Astrocyte of the cerebellum (primary cell): ENCODE measurements around the gene SV2C.

Experiments used
- DNase-seq: peaks from one replicate; pipeline ENCODE4 v3.0.0-alpha.2; 2011; ENCODE audit warnings: low read depth
- H3K4me3 ChIP-seq: 2 replicates; pipeline ENCODE4 v1.5.1; 2011; ENCODE audit warnings: mild to moderate bottlenecking, low read depth, low read length, moderate library complexity
- CTCF ChIP-seq: IDR thresholded peaks from 2 replicates; pipeline ENCODE4 v1.5.1; 2012; ENCODE audit warnings: low read length, low read depth, moderate library complexity, mild to moderate bottlenecking; ENCODE audit errors: missing control alignments
- in situ Hi-C: cut with HindIII; loops from 2 replicates; pipeline ENCODE4 v1.10.0; 2017; ENCODE audit warnings: low sequenced_read_pairs

The SV2C gene

GRCh38 chr5:76178913-76179312 lies 95.7 kb downstream of the SV2C start:
- no peak for DNase-seq
- TF ChIP-seq CTCF: no peak
- in situ Hi-C loops: no loop called here
- no peak overlapping the region for H3K4me3 ChIP-seq

GRCh38 chr5:76180814-76181805 lies 97.9 kb downstream of the SV2C start:
- in situ Hi-C loops: no loop called here
- DNase-seq: no peak
- no peak for TF ChIP-seq CTCF
- no peak overlapping the region for H3K4me3 ChIP-seq

GRCh38 chr5:76187386-76187785 lies 104.2 kb downstream of the SV2C start:
- DNase-seq: no peak
- TF ChIP-seq CTCF: no peak
- in situ Hi-C loops: no loop called here

GRCh38 chr5:76190356-76190755 lies 107.2 kb downstream of the SV2C start:
- no peak for TF ChIP-seq CTCF
- no peak overlapping the region for H3K4me3 ChIP-seq
- DNase-seq: no peak
- in situ Hi-C loops: no loop called here

More at GRCh38 chr5:76187386-76187785, 104.2 kb downstream of the SV2C start:
- H3K4me3 ChIP-seq: no peak overlapping the region

GRCh38 chr5:76192837-76193236 lies 109.7 kb downstream of the SV2C start:
- in situ Hi-C loops: no loop called here
- TF ChIP-seq CTCF: no peak
- H3K4me3 ChIP-seq: no peak overlapping the region
- no peak for DNase-seq

- H3K4me3 ChIP-seq: no peak overlapping the region
- in situ Hi-C loops: no loop called here
- TF ChIP-seq CTCF: no peak
- no peak for DNase-seq
Measured at GRCh38 chr5:76193635-76194034, 110.5 kb downstream of the SV2C start.
